ENCODE measurements around the gene ETFA.

The ETFA gene

DNA sequence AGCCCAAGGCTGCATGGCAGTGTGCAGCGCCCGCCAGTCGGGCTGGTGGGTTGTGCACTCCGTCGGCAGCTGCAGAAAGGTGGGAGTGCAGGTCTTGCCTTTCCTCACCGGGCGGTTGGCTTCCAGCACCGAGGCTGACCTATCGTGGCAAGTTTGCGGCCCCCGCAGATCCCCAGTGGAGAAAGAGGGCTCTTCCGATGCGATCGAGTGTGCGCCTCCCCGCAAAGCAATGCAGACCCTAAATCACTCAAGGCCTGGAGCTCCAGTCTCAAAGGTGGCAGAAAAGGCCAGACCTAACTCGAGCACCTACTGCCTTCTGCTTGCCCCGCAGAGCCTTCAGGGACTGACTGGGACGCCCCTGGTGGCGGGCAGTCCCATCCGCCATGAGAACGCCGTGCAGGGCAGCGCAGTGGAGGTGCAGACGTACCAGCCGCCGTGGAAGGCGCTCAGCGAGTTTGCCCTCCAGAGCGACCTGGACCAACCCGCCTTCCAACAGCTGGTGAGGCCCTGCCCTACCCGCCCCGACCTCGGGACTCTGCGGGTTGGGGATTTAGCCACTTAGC lies 29.6 kb upstream of the ETFA start:
- Histone ChIP-seq H3K9me3 (ENCODE audit: control insufficient read depth in 5 of 5, low read length in 5 of 5) (no peaks in the 10 kb centered on the region), H3K4me1 (ENCODE audit: control insufficient read depth in 5 of 5, insufficient read depth in 5 of 5, low read length in 5 of 5) (peaks cover 2 to 74% (median 60%) of the 10 kb centered on the region in 5 donors), H3K27me3 (ENCODE audit: control insufficient read depth in 5 of 5, insufficient read depth in 4 of 5, low read length in 5 of 5) (peaks cover 74 to 97% (median 90%) of the 10 kb centered on the region in 5 donors)

DNA sequence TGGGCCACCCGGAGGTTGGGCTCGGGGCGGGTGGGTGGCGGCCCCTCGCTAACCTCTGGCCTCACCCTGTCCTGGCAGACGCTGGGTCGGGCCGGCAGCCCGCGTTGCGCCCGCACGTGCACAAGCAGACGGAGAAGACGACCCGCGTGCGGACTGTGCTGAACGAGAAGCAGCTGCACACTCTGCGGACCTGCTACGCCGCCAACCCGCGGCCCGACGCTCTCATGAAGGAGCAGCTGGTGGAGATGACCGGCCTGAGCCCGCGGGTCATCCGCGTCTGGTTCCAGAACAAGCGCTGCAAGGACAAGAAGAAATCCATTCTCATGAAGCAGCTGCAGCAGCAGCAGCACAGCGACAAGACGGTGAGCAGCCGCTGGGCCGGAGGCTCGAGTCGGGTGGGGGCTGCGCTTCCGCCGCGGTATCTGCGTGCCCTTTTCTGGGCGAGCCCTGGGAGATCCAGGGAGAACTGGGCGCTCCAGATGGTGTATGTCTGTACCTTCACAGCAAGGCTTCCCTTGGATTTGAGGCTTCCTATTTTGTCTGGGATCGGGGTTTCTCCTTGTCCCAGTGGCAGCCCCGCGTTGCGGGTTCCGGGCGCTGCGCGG lies 29.0 kb upstream of the ETFA start:
- Histone ChIP-seq H3K4me1 (ENCODE audit: control insufficient read depth in 5 of 5, insufficient read depth in 5 of 5, low read length in 5 of 5) (peaks cover 2 to 75% (median 63%) of the 10 kb centered on the region in 5 donors), H3K27ac (ENCODE audit: low read depth, low read length) (no peak overlapping the region), H3K36me3 (ENCODE audit: control insufficient read depth in 5 of 5, insufficient read depth in 5 of 5, low read length in 5 of 5) (no peaks in the 10 kb centered on the region), H3K9ac (ENCODE audit: low read length in 5 of 5) (no peak overlapping the region), H3K27me3 (ENCODE audit: control insufficient read depth in 5 of 5, insufficient read depth in 4 of 5, low read length in 5 of 5) (peaks cover 73 to 97% (median 90%) of the 10 kb centered on the region in 5 donors), H3K9me3 (ENCODE audit: control insufficient read depth in 5 of 5, low read length in 5 of 5) (no peaks in the 10 kb centered on the region), H3K4me3 (ENCODE audit: low read depth in 1 of 5, low read length in 5 of 5) (peak overlapping the region in 4 of 5 donors; percentile 50 to 60 (median 53))

More for the DNA sequence above, 29.6 kb upstream of the ETFA start:
- Histone ChIP-seq H3K27ac (ENCODE audit: low read depth, low read length) (no peak overlapping the region), H3K36me3 (ENCODE audit: control insufficient read depth in 5 of 5, insufficient read depth in 5 of 5, low read length in 5 of 5) (no peaks in the 10 kb centered on the region), H3K9ac (ENCODE audit: low read length in 5 of 5) (no peak overlapping the region), H3K4me3 (ENCODE audit: low read depth in 1 of 5, low read length in 5 of 5) (peak overlapping the region in 4 of 5 donors; percentile 50 to 60 (median 53))

DNA sequence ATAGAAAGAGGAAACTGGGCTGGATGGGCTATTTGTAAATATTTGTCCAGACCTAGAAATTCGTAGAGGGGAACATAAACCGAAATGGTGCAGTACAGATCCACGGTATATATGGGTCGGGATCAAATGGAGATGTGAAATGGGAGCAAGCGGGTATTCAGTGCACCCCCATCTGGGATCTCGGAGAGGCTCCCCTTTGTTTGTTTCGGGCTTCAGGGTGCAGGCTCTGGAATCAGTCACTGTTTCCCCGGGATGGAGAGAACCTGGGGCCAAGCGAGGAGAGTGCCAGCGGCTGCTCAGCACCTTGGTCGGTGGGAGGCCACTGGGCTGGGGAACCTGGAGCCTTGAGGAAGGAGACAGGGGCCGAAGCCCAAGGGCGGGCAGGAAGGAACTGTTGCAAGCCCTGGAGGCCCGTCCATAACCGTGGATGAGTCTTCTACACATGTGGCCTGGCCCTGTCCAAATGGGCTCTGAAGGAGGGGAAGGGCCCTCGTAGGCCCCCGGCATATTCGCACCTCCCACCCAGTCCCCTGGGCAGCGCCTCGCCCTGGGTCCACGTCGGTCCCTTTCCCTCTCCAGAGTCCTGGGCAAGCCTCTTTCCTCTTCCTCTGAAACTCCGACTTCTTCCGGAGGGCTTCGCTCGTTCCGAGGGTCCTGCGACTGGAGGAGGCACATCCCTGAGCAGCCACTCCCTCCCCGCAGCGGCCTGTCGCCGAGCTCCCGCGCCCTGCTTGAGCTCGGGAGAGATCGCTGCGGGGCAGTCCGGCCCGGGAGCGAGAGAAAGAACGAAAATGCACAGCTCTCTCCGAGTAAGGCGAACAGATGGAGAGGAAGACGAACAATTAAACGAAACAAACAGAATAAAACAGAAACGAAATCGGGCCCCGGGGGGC lies 28.3 kb upstream of the ETFA start:
- Histone ChIP-seq H3K4me1 (ENCODE audit: control insufficient read depth in 5 of 5, insufficient read depth in 5 of 5, low read length in 5 of 5) (peaks cover 2 to 78% (median 66%) of the 10 kb centered on the region in 5 donors), H3K9me3 (ENCODE audit: control insufficient read depth in 5 of 5, low read length in 5 of 5) (no peaks in the 10 kb centered on the region), H3K27ac (ENCODE audit: low read depth, low read length) (no peak overlapping the region), H3K27me3 (ENCODE audit: control insufficient read depth in 5 of 5, insufficient read depth in 4 of 5, low read length in 5 of 5) (peaks cover 72 to 97% (median 89%) of the 10 kb centered on the region in 5 donors), H3K4me3 (ENCODE audit: low read depth in 1 of 5, low read length in 5 of 5) (peak overlapping the region in 4 of 5 donors; percentile 50 to 60 (median 53)), H3K9ac (ENCODE audit: low read length in 5 of 5) (no peak overlapping the region), H3K36me3 (ENCODE audit: control insufficient read depth in 5 of 5, insufficient read depth in 5 of 5, low read length in 5 of 5) (no peaks in the 10 kb centered on the region)

DNA sequence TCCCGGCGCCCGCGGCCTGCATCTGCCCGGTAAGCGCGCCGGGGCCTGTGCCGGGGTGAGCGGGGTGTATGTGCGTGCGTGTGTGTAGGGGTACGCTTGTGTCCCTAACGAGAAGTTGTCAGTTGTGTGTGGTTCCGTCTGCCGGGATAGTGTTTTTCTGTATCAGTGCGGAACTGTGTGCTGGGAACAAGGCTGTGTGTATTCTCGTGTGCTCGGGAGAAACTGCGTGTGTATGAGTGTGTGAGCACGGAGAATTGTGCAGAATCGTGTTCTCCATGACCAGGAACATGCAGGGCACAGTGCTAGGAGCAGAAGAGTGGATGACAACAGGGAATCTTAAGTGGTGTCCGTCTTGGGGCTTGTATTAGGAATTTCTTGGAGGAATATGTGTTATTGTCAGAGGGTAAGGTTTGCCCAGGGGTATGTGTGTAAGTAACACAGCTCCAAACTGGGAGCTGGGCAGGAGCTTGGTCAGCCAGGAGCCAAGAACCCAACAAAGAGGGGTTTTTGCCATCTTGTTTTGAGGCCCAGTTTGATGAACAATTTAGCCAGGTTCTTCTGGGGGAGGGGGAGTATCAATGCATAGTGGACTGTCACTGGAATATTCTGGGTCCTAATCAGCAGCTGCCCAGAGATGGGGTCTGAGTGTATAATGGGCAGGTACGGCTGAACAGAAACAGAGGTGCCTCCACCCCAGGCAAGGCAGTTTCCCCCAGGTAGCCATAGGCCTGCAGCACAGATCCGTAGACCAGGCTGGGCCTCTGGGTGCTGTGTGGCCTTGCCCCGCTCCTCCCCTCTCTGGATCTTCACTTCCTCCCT lies 27.4 kb upstream of the ETFA start:
- Histone ChIP-seq H3K9ac (ENCODE audit: low read length in 5 of 5) (no peak overlapping the region), H3K27ac (ENCODE audit: low read depth, low read length) (no peak overlapping the region), H3K27me3 (ENCODE audit: control insufficient read depth in 5 of 5, insufficient read depth in 4 of 5, low read length in 5 of 5) (peaks cover 80 to 97% (median 89%) of the 10 kb centered on the region in 5 donors), H3K9me3 (ENCODE audit: control insufficient read depth in 5 of 5, low read length in 5 of 5) (no peaks in the 10 kb centered on the region), H3K4me1 (ENCODE audit: control insufficient read depth in 5 of 5, insufficient read depth in 5 of 5, low read length in 5 of 5) (peaks cover 2 to 78% (median 66%) of the 10 kb centered on the region in 5 donors), H3K4me3 (ENCODE audit: low read depth in 1 of 5, low read length in 5 of 5) (peak overlapping the region in 2 of 5 donors; percentile 19 to 56), H3K36me3 (ENCODE audit: control insufficient read depth in 5 of 5, insufficient read depth in 5 of 5, low read length in 5 of 5) (no peaks in the 10 kb centered on the region)

DNA sequence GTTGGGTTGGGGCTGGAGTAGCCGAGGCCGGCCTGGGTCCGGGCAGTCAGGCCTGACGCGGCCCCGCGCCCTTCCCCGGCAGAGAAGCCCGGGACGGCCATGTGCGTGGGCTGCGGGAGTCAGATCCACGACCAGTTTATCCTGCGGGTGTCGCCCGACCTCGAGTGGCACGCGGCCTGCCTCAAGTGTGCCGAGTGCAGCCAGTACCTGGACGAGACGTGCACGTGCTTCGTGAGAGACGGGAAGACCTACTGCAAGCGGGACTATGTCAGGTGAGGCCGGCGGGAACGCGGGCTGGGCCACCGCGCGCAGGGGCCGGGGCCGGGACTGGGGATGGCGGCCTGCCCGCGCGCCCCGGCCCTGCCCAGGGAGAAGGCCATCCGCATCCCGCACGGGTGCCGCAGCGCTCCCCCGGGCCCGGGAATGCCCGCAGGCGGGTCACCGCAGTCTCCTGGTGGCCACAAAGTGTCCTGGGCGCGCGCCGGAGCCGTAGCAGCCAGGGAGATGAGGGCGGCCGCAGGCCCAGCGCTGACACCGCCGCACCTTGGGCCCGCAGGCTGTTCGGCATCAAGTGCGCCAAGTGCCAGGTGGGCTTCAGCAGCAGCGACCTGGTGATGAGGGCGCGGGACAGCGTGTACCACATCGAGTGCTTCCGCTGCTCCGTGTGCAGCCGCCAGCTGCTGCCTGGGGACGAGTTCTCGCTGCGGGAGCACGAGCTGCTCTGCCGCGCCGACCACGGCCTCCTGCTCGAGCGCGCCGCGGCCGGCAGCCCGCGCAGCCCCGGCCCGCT lies 26.6 kb upstream of the ETFA start:
- Histone ChIP-seq H3K27me3 (ENCODE audit: control insufficient read depth in 5 of 5, insufficient read depth in 4 of 5, low read length in 5 of 5) (peaks cover 76 to 97% (median 91%) of the 10 kb centered on the region in 5 donors), H3K4me1 (ENCODE audit: control insufficient read depth in 5 of 5, insufficient read depth in 5 of 5, low read length in 5 of 5) (peaks cover 2 to 75% (median 66%) of the 10 kb centered on the region in 5 donors), H3K4me3 (ENCODE audit: low read depth in 1 of 5, low read length in 5 of 5) (peak overlapping the region in 2 of 5 donors; percentile 5 to 45), H3K36me3 (ENCODE audit: control insufficient read depth in 5 of 5, insufficient read depth in 5 of 5, low read length in 5 of 5) (no peaks in the 10 kb centered on the region), H3K9ac (ENCODE audit: low read length in 5 of 5) (no peak overlapping the region), H3K9me3 (ENCODE audit: control insufficient read depth in 5 of 5, low read length in 5 of 5) (no peaks in the 10 kb centered on the region), H3K27ac (ENCODE audit: low read depth, low read length) (no peak overlapping the region)

DNA sequence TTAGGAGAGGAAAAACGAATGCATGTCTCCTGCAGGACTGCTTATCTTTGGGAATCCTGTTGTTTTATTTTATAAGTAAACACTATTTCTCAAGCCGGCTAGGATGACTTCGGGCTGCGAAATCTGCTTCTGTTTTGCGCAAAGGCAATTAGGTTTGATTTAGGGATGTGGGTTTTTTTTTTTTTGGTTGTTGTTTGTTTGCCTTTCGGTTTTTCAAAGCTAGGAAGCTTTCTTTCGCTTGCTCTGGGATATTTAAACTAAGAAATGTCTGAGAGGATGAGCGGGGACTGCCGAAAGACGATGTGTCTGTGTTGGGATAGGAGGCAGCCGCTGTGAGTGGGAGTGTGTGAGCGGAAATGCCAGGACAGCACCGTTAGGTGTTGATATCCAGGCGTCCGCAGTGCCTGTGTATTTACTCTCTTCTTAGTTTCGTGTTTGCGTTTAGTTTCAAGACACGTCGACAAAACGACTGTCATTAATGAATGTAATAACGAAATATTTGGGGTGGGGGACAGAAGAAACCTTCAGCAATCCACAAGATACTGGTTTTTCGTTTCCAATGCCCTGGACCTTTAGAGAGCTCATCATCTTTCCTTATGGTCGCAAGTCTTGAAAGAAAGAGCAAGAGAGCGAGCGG lies 25.9 kb upstream of the ETFA start:
- H3K27ac ChIP-seq (ENCODE audit: low read depth, low read length) = no peak overlapping the region

DNA sequence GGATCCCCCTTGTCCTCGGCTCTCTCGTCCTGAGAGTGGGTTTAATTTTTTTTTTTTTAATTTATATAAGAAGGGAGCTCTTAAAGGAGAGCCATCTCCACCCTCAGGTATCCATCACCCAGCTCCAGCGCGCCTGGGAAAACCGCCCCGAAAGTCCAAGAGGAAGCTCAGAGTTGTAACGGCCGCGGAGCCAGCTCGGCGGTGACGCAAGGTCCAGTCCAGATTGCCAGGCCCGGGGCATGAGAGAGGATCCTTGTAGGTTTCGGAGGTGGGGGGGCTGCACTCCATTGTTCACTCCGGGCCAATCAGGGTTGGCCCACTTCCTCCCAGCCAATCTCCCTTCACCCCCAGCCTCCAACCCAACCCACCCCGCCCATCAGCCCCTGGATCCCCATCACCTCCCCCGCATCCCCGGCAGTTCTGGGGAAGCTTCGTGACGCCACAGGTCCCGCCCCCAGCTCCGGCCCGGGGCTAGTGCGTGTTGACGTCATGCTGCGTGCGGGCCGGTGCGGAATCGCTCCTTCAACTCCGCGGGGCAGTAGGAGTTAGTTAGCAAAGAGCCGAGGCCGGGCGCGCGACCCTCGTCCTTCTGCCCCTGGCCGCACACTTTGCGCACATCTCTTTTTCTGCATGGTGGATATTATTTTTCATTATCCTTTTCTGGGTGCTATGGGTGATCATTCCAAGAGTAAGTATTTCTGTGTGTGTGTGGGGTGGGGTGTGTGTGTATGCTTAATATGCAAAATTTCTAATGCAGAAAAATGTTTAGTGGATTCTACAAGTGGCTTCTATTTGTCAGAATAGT lies 25.2 kb upstream of the ETFA start, which contains the start of gene ISL2:
Gene ISL2, plus strand, starts transcription at position 520 of the 805 bp plus-strand sequence. Its CDS starts 111 bp downstream, at position 631.
- peaks cover 2 to 61% (median 53%) of the 10 kb centered on the region in 5 donors for H3K4me1 ChIP-seq (ENCODE audit: control insufficient read depth in 5 of 5, insufficient read depth in 5 of 5, low read length in 5 of 5)
- no peaks in the 10 kb centered on the region for H3K36me3 ChIP-seq (ENCODE audit: control insufficient read depth in 5 of 5, insufficient read depth in 5 of 5, low read length in 5 of 5)
- no peaks in the 10 kb centered on the region for H3K9me3 ChIP-seq (ENCODE audit: control insufficient read depth in 5 of 5, low read length in 5 of 5)
- no peak within 1 kb of the TSS for H3K9ac ChIP-seq (ENCODE audit: low read length in 5 of 5)
- no peak within 1 kb of the TSS for H3K27ac ChIP-seq (ENCODE audit: low read depth, low read length)
- peaks cover 65 to 85% (median 79%) of the 10 kb centered on the region in 5 donors for H3K27me3 ChIP-seq (ENCODE audit: control insufficient read depth in 5 of 5, insufficient read depth in 4 of 5, low read length in 5 of 5)
- peak within 1 kb of the TSS in 3 of 5 donors; percentile 4 to 48 (median 31) for H3K4me3 ChIP-seq (ENCODE audit: low read depth in 1 of 5, low read length in 5 of 5)

More for the DNA sequence above, 25.9 kb upstream of the ETFA start:
- H3K4me1 ChIP-seq (ENCODE audit: control insufficient read depth in 5 of 5, insufficient read depth in 5 of 5, low read length in 5 of 5) = peaks cover 2 to 68% (median 60%) of the 10 kb centered on the region in 5 donors
- H3K4me3 ChIP-seq (ENCODE audit: low read depth in 1 of 5, low read length in 5 of 5) = peak overlapping the region in 2 of 5 donors; percentile 31 to 48
- no peak overlapping the region for H3K9ac ChIP-seq (ENCODE audit: low read length in 5 of 5)
- H3K36me3 ChIP-seq (ENCODE audit: control insufficient read depth in 5 of 5, insufficient read depth in 5 of 5, low read length in 5 of 5) = no peaks in the 10 kb centered on the region
- peaks cover 71 to 92% (median 86%) of the 10 kb centered on the region in 5 donors for H3K27me3 ChIP-seq (ENCODE audit: control insufficient read depth in 5 of 5, insufficient read depth in 4 of 5, low read length in 5 of 5)
- H3K9me3 ChIP-seq (ENCODE audit: control insufficient read depth in 5 of 5, low read length in 5 of 5) = no peaks in the 10 kb centered on the region

Data from subcutaneous abdominal adipose tissue (tissue), 5 donors.